Stimulated activated naive CD8-positive, alpha-beta T cell treated with anti-CD3 and anti-CD28 coated beads, Interleukin-15, amount 100 ng/mL, for 72 hours (primary cell): ENCODE measurements around the gene OR6Y1.

Experiments used
- ATAC-seq: fragments of 150-1000 bp; cut with Tn5 transposase; 2 replicates; pipeline ENCODE4 v1.10.0; 2021; ENCODE audit warnings: mild to moderate bottlenecking, moderate library complexity
- DNase-seq, 2 donors: peaks; one replicate each; pipeline ENCODE4 v3.0.0; 2021 to 2022
- H3K27ac Mint-ChIP-seq, 2 donors: one replicate each; pipeline ENCODE4 v1.8.0; 2022; ENCODE audit warnings: mild to moderate bottlenecking in 2 of 2, mixed read lengths in 2 of 2, moderate library complexity in 2 of 2
- H3K27me3 Mint-ChIP-seq: one replicate; pipeline ENCODE4 v1.8.0; 2022; ENCODE audit warnings: mixed read lengths
- H3K4me1 Mint-ChIP-seq: one replicate; pipeline ENCODE4 v1.8.0; 2022; ENCODE audit warnings: mild to moderate bottlenecking, mixed read lengths
- H3K4me3 Mint-ChIP-seq, 2 donors: one replicate each; pipeline ENCODE4 v1.8.0; 2022; ENCODE audit warnings: mild to moderate bottlenecking in 2 of 2, mixed read lengths in 2 of 2, moderate library complexity in 1 of 2
- H3K9me3 Mint-ChIP-seq, 2 donors: one replicate each; pipeline ENCODE4 v1.8.0; 2022; ENCODE audit warnings: mixed read lengths in 2 of 2

Gene OR6Y1, protein sequence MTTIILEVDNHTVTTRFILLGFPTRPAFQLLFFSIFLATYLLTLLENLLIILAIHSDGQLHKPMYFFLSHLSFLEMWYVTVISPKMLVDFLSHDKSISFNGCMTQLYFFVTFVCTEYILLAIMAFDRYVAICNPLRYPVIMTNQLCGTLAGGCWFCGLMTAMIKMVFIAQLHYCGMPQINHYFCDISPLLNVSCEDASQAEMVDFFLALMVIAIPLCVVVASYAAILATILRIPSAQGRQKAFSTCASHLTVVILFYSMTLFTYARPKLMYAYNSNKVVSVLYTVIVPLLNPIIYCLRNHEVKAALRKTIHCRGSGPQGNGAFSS

DNA sequence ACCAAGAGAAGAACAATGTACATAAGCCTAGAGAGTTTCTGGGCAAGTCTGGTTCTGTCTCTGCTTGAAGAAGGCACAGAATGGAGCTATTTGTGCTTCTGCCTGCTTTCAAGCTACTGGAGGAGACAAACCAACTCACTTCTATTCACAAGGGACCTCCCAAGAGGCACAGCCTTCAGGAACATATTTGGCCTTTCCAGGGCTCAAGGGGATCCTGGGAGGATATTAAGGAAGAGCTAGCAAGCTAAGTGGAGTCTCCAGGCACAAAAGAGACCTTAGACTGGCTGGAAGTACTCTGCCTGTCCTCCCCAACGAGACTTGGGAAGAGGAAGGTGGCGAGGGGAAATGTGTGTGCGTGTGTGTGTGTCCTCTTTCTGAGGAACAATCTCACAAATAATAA is at the start of gene OR6Y1:
Gene OR6Y1, minus strand, starts transcription at position 54 of the 400 bp plus-strand sequence. CDS start 6,300 bp downstream, outside the sequence.
- no peak for ATAC-seq
- no peaks in the 10 kb centered on the region for H3K4me1 Mint-ChIP-seq
- DNase-seq: no peak
- H3K4me3 Mint-ChIP-seq: no peak within 1 kb of the TSS
- H3K9me3 Mint-ChIP-seq: no peaks in the 10 kb centered on the region
- H3K27me3 Mint-ChIP-seq: peaks cover 6% of the 10 kb centered on the region
- H3K27ac Mint-ChIP-seq: no peak within 1 kb of the TSS

DNA sequence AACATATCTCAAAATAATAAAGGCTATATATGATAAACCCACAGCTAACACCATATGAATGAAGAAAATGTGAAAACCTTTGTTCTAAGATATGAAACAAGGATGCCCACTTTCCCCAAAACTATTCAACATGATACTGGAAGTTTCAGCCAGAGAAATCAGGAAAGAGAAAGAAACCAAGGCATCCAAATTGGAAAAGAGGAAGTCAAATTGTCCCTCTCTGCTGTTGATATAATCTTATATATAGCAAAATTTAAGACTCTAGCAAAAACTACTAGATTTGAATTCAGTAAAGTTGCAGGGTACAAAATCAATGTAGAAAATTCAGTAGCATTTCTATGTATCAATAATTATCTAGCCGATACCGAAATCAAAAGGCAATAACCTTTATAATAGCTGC is 46.5 kb upstream of the OR6Y1 start:
- ATAC-seq: no peak
- Mint-ChIP-seq H3K27me3 (peaks cover 15% of the 10 kb centered on the region), H3K27ac (no peak overlapping the region), H3K4me1 (no peaks in the 10 kb centered on the region), H3K9me3 (peaks cover 23 to 27% of the 10 kb centered on the region in 2 donors), H3K4me3 (no peak overlapping the region)
- DNase-seq: no peak

DNA sequence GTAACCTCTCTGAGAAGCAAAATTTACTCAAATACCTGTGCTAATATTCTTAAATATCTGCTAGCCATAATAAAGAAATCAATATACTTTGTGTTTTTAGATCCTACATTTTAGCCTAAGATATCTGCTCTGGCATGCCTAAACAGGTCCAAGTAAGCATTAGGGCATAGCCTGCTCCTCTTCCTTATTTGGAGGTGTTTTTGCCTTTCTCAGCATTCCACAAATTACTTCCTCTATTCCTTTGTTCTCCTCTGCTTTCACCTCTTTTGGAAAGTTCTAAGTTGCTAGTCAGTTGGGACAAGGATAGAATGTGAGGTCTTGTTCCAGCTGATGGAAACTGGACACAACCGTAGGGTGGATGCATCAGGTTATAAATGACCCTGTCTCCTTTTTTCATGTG is 32.7 kb upstream of the OR6Y1 start:
- peaks cover 9 to 16% of the 10 kb centered on the region in 2 donors for H3K9me3 Mint-ChIP-seq
- H3K27me3 Mint-ChIP-seq: peaks cover 15% of the 10 kb centered on the region
- H3K4me1 Mint-ChIP-seq: no peaks in the 10 kb centered on the region
- DNase-seq (no peak), ATAC-seq (no peak)
- no peak overlapping the region for H3K4me3 Mint-ChIP-seq
- no peak overlapping the region for H3K27ac Mint-ChIP-seq

DNA sequence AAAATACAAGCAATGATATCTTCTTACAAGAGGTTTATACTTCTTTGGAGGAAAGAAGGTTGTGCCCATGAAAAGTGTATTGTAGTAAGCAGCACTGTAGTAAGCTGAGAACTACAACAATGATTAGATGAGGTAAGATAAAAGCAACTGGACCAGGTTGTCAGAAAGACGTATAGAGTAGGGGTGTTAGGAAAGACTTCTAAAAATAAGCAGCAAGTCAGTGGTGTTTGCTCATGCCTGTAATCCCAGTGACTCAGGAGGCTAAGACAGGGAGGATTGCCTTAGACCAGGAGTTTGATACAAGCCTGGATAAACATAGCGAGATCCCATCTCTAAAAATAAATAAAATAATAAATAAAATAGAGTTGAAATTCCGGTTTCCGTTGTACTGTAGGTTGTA is 29.8 kb upstream of the OR6Y1 start:
- no peak for ATAC-seq
- peaks cover 7 to 13% of the 10 kb centered on the region in 2 donors for H3K9me3 Mint-ChIP-seq
- H3K4me3 Mint-ChIP-seq: no peak overlapping the region
- H3K27ac Mint-ChIP-seq: no peak overlapping the region
- H3K27me3 Mint-ChIP-seq: peaks cover 22% of the 10 kb centered on the region
- no peak for DNase-seq
- no peaks in the 10 kb centered on the region for H3K4me1 Mint-ChIP-seq

DNA sequence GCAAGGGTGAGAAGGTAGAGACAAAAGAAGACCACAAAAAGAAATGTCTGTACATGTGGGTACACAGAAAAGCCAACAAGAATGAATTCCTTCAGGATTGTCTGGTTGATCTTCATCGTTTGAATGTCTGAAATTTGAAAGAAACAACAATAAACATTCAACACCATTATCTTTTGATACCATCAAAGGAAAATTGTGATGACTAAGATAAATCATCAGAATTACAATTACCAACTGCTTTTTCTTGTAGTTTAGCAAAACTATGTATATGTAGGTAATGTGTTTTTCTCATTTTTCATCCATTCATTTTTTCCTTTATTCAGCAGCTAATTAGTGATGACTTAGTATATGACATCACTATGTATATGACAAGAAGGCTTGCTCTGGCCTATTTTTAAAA is 25.5 kb upstream of the OR6Y1 start, which contains the start of gene OR10X1:
Gene OR10X1, minus strand, starts transcription at position 167 of the 400 bp plus-strand sequence. Its CDS starts 0 bp downstream, at position 167.
- ATAC-seq (no peak), DNase-seq (no peak)
- Mint-ChIP-seq H3K27me3 (peaks cover 24% of the 10 kb centered on the region), H3K27ac (no peak within 1 kb of the TSS), H3K9me3 (no peaks in the 10 kb centered on the region), H3K4me3 (no peak within 1 kb of the TSS), H3K4me1 (no peaks in the 10 kb centered on the region)

DNA sequence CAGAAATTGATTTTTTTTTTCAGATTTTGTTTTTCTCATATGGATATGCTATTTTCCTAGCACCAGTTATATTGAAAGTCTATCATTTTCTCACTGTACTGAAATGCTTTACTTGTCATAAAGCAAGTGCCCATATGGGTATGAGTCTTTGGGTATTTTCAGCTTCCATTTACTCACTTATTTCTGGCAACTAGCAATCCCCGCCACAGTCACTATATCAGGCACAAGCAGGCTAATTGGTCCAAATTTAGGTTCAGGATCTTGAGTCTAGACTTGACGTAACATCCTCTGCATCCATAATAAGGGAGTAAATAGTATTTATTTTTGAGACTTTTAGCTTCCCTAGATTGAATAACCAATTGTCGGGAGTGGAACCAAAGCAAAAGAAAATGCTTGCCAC is 23.4 kb upstream of the OR6Y1 start:
- H3K27ac Mint-ChIP-seq: no peak overlapping the region
- no peak for ATAC-seq
- H3K27me3 Mint-ChIP-seq: peaks cover 33% of the 10 kb centered on the region
- H3K9me3 Mint-ChIP-seq: no peaks in the 10 kb centered on the region
- no peak overlapping the region for H3K4me3 Mint-ChIP-seq
- no peaks in the 10 kb centered on the region for H3K4me1 Mint-ChIP-seq
- no peak for DNase-seq

DNA sequence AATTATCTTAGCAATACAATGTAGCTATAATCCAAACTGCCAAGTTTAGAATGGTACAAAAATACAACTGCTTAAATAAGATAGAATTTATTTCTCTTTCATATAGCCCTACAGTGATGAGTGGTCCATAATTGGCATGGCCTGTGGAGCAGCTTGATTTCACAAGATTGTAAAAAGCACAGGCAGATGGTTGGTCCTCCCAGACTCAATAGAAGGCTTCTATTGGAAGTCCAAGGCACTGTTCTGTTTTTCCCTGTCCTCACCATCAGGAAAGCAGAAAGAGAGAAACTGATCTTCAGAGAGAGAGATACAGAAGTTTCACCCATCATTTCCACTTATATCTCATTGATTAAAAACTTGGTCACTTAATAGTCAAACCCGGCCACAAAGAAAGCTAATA is 18.0 kb upstream of the OR6Y1 start:
- ATAC-seq: no peak
- no peak for DNase-seq
- Mint-ChIP-seq H3K27me3 (peaks cover 40% of the 10 kb centered on the region), H3K9me3 (no peaks in the 10 kb centered on the region), H3K4me3 (no peak overlapping the region), H3K4me1 (no peaks in the 10 kb centered on the region), H3K27ac (no peak overlapping the region)

DNA sequence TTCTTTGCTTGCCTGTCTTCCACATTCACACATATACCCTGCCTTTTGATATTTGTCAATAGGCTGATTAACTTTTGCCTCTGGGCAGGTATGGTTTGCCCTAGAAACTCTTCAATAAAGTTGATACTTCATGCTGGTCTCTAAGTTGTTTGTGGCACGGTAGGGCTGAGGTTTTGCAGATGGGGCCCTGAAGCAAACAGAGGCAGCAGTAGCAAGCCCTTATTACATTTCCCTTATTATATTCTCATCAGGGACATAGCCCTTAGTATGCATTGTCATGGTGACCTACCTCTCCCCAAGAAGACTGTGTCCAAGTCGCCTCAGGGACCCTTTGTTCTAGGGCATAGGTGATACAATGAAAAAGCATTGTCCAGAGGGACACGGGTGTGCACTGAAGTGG is 16.3 kb upstream of the OR6Y1 start, which contains the start of gene OR6P1:
Gene OR6P1, minus strand, starts transcription at position 101 of the 400 bp plus-strand sequence. CDS start 6,976 bp downstream, outside the sequence.
- no peak within 1 kb of the TSS for H3K4me3 Mint-ChIP-seq
- peaks cover 40% of the 10 kb centered on the region for H3K27me3 Mint-ChIP-seq
- no peaks in the 10 kb centered on the region for H3K9me3 Mint-ChIP-seq
- no peak within 1 kb of the TSS for H3K27ac Mint-ChIP-seq
- H3K4me1 Mint-ChIP-seq: no peaks in the 10 kb centered on the region
- no peak for DNase-seq
- no peak for ATAC-seq

DNA sequence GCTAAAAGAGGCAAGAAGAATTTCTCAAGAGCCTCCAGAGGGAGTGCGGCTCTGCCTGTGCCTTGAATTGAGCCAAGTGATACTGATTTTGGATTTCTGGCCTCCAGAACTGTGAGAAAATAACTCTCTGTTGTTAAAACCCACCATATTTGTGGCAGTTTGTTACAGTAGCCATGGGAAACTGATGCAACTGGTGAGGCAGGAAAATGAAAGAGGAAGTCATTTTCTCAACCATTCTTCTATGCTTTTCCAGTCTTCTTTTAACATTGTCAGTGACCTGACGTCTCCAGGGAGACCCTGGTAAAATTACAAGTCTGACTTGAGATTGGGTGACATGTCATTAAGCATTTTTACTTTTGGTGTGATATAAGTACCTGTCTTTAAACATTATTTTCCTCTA is 10.4 kb upstream of the OR6Y1 start:
- no peak for DNase-seq
- no peak overlapping the region for H3K4me3 Mint-ChIP-seq
- no peak for ATAC-seq
- H3K27ac Mint-ChIP-seq: no peak overlapping the region
- peaks cover 25% of the 10 kb centered on the region for H3K27me3 Mint-ChIP-seq
- peaks cover 0 to 5% of the 10 kb centered on the region in 2 donors for H3K9me3 Mint-ChIP-seq
- no peaks in the 10 kb centered on the region for H3K4me1 Mint-ChIP-seq

DNA sequence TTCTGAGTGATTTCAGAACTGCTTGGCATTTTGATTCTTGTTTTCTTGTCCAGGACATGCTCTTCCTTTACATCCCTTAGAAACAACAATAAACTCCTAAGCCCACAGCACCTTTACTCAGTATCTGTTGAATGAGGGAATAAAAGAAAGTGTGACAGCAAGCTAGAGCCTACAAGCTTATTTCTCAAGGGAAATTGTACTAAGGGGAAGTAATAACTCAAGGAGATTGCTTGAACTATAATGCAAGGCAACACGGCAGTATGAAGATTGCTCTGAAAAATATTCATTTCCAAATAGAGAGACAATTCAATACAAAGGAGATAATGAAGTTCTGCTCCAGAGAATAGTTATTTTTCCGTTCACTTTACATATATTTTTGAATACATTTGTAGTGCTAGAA is 9.6 kb upstream of the OR6Y1 start:
- ATAC-seq: no peak

DNA sequence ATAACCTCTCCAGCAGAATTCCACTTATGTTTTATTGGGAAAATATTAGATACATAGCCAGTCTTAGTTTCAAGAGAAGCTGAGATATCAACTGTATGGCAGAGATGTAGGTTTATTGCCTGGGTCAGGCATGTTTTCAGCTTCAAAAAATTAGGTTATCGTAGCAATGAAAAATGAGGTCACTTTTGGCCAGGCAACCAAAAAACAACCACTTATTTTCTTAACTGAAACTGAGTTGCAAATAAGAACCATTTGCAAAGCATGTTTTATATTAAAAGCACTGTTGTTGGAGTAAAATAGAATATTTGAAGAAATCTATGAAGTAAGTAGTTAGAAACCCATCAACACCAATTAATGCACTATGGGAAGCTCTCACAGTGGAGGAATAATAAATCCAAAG is 5.5 kb upstream of the OR6Y1 start:
- Mint-ChIP-seq H3K9me3 (peaks cover 0 to 5% of the 10 kb centered on the region in 2 donors), H3K27ac (no peak overlapping the region), H3K4me1 (no peaks in the 10 kb centered on the region), H3K4me3 (no peak overlapping the region), H3K27me3 (peaks cover 17% of the 10 kb centered on the region)
- ATAC-seq (no peak), DNase-seq (no peak)

More for the DNA sequence above, 9.6 kb upstream of the OR6Y1 start:
- Mint-ChIP-seq H3K27me3 (peaks cover 25% of the 10 kb centered on the region), H3K27ac (no peak overlapping the region), H3K4me1 (no peaks in the 10 kb centered on the region), H3K4me3 (no peak overlapping the region), H3K9me3 (peaks cover 0 to 5% of the 10 kb centered on the region in 2 donors)
- no peak for DNase-seq

DNA sequence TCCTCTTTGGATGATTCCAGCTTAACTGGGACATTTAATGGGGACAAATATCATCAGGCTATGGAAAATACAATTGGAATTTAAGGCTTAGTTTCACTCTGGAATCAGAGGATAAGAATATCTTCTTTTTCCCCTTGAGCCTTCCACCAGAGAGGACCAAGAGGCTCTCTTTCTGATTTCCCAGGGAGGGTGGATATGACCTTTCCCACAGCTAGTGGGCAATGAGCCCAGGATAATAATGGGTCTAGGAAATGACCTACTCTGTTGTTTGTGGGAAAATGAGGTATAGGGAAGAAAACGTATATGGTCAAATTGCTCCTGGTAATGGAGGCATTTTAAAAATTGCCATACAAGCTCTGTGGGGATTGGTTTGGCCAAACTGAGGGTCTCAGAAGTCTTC is 1.9 kb downstream of the OR6Y1 start:
- no peak overlapping the region for H3K4me3 Mint-ChIP-seq
- H3K27ac Mint-ChIP-seq: no peak overlapping the region
- ATAC-seq: no peak
- peaks cover 9% of the 10 kb centered on the region for H3K27me3 Mint-ChIP-seq
- no peaks in the 10 kb centered on the region for H3K4me1 Mint-ChIP-seq
- DNase-seq: no peak
- peaks cover under 1 to 5% of the 10 kb centered on the region in 2 donors for H3K9me3 Mint-ChIP-seq

DNA sequence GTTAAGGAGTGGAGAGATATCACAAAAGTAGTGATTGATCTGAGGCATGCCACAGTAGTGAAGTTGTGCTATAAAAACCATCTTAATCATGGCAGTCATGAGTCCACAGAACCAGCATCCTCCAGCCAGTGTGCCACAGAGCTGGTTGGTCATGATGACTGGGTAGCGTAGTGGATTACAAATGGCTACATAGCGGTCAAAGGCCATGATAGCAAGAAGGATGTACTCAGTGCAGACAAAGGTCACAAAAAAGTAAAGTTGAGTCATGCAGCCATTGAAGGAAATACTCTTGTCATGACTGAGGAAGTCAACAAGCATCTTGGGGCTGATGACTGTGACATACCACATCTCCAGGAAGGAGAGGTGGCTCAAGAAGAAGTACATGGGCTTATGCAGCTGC is 6.7 kb downstream of the OR6Y1 start:
- Mint-ChIP-seq H3K27me3 (peaks cover 13% of the 10 kb centered on the region), H3K9me3 (peaks cover 5 to 11% of the 10 kb centered on the region in 2 donors), H3K27ac (no peak overlapping the region), H3K4me3 (no peak overlapping the region), H3K4me1 (no peaks in the 10 kb centered on the region)
- ATAC-seq (no peak), DNase-seq (no peak)

DNA sequence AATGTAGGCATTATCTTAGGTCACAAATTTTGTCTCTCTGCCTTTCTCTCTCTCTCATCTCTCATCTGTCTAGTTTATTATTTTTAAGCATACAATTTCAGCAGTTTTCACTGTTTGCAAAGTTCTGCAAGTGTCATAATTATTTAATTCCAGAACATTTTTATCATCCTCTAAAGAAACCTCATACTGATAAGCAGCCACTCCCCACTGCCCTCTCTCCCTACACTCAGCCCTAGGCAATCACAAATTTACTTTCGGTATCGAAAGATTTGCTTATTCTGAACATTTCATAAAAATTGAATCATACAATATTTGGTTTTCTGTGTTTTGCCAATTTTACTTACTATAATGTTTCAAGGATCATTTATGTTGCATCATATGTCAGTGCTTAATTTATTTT is 16.6 kb downstream of the OR6Y1 start:
- no peak overlapping the region for H3K27ac Mint-ChIP-seq

DNA sequence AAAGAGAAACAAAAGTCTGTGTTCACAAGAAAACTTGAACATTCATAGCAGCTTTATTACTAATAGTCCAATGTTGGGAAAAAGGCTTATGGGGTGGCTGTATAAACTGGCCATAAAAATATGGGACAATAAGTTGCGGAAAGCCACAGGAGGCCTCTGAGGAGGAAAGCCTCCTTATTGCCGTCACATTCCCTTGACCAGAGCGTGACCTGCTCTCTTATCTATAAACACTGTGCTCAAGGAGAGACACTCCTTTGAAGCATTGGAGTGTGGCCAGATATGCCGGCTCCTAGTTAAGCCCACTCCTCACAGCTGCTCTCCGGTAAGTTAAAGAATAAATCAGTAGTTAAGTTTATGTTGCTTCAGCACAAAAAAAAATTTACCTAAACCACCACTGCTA is 19.7 kb downstream of the OR6Y1 start:
- H3K9me3 Mint-ChIP-seq: no peaks in the 10 kb centered on the region
- no peak overlapping the region for H3K27ac Mint-ChIP-seq
- DNase-seq (no peak), ATAC-seq (no peak)
- H3K27me3 Mint-ChIP-seq: peaks cover 16% of the 10 kb centered on the region
- no peak overlapping the region for H3K4me3 Mint-ChIP-seq
- H3K4me1 Mint-ChIP-seq: no peaks in the 10 kb centered on the region

More for the DNA sequence above, 16.6 kb downstream of the OR6Y1 start:
- ATAC-seq: no peak
- H3K27me3 Mint-ChIP-seq: peaks cover 3% of the 10 kb centered on the region
- no peaks in the 10 kb centered on the region for H3K9me3 Mint-ChIP-seq
- H3K4me1 Mint-ChIP-seq: no peaks in the 10 kb centered on the region
- H3K4me3 Mint-ChIP-seq: no peak overlapping the region
- no peak for DNase-seq

DNA sequence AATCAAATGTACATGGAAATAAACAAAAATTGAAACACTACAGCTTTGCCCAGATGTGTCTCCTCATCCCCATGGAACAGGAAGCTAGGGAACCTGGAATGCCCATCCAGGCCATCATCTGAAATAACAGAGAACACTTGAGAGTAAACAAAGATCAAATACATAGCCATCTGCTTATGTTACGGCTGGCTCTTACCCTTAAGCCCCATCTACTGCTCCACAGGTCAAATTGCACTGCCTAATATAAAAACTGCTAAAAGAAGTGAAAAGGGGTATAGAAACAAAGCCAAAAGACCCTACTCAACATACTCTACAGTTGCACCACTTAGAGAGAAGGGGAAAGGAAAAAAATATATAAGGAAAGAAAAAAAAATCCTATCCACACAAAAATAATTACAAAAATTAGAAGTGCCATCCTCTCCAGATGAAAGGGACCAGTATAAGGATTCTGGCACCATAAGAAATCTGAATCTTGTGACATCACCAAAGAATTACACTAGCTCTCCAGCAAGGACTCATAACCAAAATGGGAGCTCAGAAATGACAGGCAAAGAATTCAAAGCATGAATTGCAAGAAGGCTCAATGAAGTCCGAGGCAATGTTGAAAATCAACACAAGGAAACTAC is 26.9 kb downstream of the OR6Y1 start:
- no peaks in the 10 kb centered on the region for H3K4me1 Mint-ChIP-seq
- no peak for ATAC-seq
- H3K27me3 Mint-ChIP-seq: peaks cover 50% of the 10 kb centered on the region
- DNase-seq: no peak
- no peak overlapping the region for H3K4me3 Mint-ChIP-seq
- H3K27ac Mint-ChIP-seq: no peak overlapping the region
- H3K9me3 Mint-ChIP-seq: peaks cover 0 to 26% of the 10 kb centered on the region in 2 donors
